Peyer's patch (tissue), 4 donors: ENCODE data around the gene EVC2. TPM values are rescaled to one million over a fixed set of nuclear protein-coding genes. Genes with fewer than 3 reads are reported as not detected.

ENCODE experiments used
- DNase-seq, 3 donors: peaks; one replicate each; pipeline ENCODE4 v3.0.0-alpha.2; 2017 to 2019
- H3K27ac ChIP-seq, 4 donors: fragments of 200-600 bp; sonication (generic); one replicate each; pipeline ENCODE4 v1.5.1; 2016 to 2019
- H3K27me3 ChIP-seq, 2 donors: fragments of 200-600 bp; sonication (generic); one replicate each; pipeline ENCODE4 v1.5.1; 2019
- H3K36me3 ChIP-seq, 3 donors: fragments of 200-600 bp; sonication (generic); one replicate each; pipeline ENCODE4 v1.5.1; 2016 to 2019
- H3K4me1 ChIP-seq, 4 donors: fragments of 200-600 bp; sonication (generic); one replicate each; pipeline ENCODE4 v1.5.1; 2016 to 2019
- H3K4me3 ChIP-seq, 4 donors: fragments of 200-600 bp; sonication (generic); 1 replicate in 3 of 4; 2 replicates in 1 of 4; pipeline ENCODE4 v1.5.1; 2016 to 2019; ENCODE audit warnings: mild to moderate bottlenecking in 1 of 4
- H3K9me3 ChIP-seq, 4 donors: fragments of 200-600 bp; sonication (generic); one replicate each; pipeline ENCODE4 v1.5.1; 2016 to 2019; ENCODE audit warnings: mild to moderate bottlenecking in 1 of 4
- CTCF ChIP-seq, 6 experiments: fragments of 450-650 bp in 4 of 6; fragments of 200-600 bp in 2 of 6; sonication (generic) in 1 of 6; IDR thresholded peaks; one replicate each; pipeline ENCODE4 v1.5.1; 2017 to 2019; ENCODE audit warnings: antibody characterized with exemption in 6 of 6, mild to moderate bottlenecking in 3 of 6, moderate library complexity in 1 of 6
- POLR2A ChIP-seq, 2 donors: fragments of 450-650 bp; IDR thresholded peaks; one replicate each; pipeline ENCODE4 v1.5.1; 2017; ENCODE audit warnings: antibody characterized with exemption in 2 of 2, mild to moderate bottlenecking in 2 of 2, moderate library complexity in 2 of 2
- total RNA-seq, 4 donors: library from RNA; depleted of rRNA; stranded (reverse); fragments of >200 nt; gene quantifications; one replicate each; pipeline ENCODE4 v1.1.0, GENCODE V29; 2016

Gene EVC2
- total RNA-seq, 4 donors from 2014 or later: 0.70 to 32.2 (median 4.1) TPM

GRCh38 chr4:5650040-5650439 lies 58.3 kb downstream of the EVC2 start:
- Histone ChIP-seq H3K36me3 (no peaks in the 10 kb centered on the region), H3K4me3 (no peak overlapping the region), H3K27me3 (no peaks in the 10 kb centered on the region), H3K27ac (no peak overlapping the region), H3K4me1 (no peaks in the 10 kb centered on the region), H3K9me3 (no peaks in the 10 kb centered on the region)
- TF ChIP-seq POLR2A (IDR thresholded peaks at IDR 0.05) (no peak), CTCF (IDR thresholded peaks at IDR 0.05) (no peak)
- no peak for DNase-seq

- Histone ChIP-seq H3K9me3 (no peaks in the 10 kb centered on the region), H3K27ac (no peak overlapping the region), H3K4me1 (no peaks in the 10 kb centered on the region), H3K27me3 (no peaks in the 10 kb centered on the region), H3K4me3 (no peak overlapping the region), H3K36me3 (no peaks in the 10 kb centered on the region)
- DNase-seq: no peak
- TF ChIP-seq POLR2A (IDR thresholded peaks at IDR 0.05) (no peak), CTCF (IDR thresholded peaks at IDR 0.05) (no peak)
Observed at GRCh38 chr4:5647351-5647750, 61.0 kb downstream of the EVC2 start.

- no peak overlapping the region for H3K27ac ChIP-seq
- no peak for DNase-seq
- H3K36me3 ChIP-seq: no peaks in the 10 kb centered on the region
- no peak overlapping the region for H3K4me3 ChIP-seq
- no peaks in the 10 kb centered on the region for H3K4me1 ChIP-seq
- H3K27me3 ChIP-seq: no peaks in the 10 kb centered on the region
- TF ChIP-seq POLR2A (IDR thresholded peaks at IDR 0.05): no peak
- no peak for TF ChIP-seq CTCF (IDR thresholded peaks at IDR 0.05)
- H3K9me3 ChIP-seq: no peaks in the 10 kb centered on the region
Observed at GRCh38 chr4:5640096-5640495, 68.3 kb downstream of the EVC2 start.

- Histone ChIP-seq H3K4me1 (no peaks in the 10 kb centered on the region), H3K27me3 (no peaks in the 10 kb centered on the region), H3K9me3 (no peaks in the 10 kb centered on the region), H3K27ac (no peak overlapping the region), H3K4me3 (no peak overlapping the region), H3K36me3 (no peaks in the 10 kb centered on the region)
- no peak for DNase-seq
- TF ChIP-seq POLR2A (IDR thresholded peaks at IDR 0.05) (no peak), CTCF (IDR thresholded peaks at IDR 0.05) (no peak)
Observed at GRCh38 chr4:5639556-5639955, 68.8 kb downstream of the EVC2 start.

- Histone ChIP-seq H3K36me3 (no peaks in the 10 kb centered on the region), H3K9me3 (no peaks in the 10 kb centered on the region), H3K27ac (no peak overlapping the region), H3K27me3 (no peaks in the 10 kb centered on the region), H3K4me1 (no peaks in the 10 kb centered on the region), H3K4me3 (no peak overlapping the region)
- TF ChIP-seq CTCF (IDR thresholded peaks at IDR 0.05): no peak
- TF ChIP-seq POLR2A (IDR thresholded peaks at IDR 0.05): no peak
- DNase-seq: no peak
Observed at GRCh38 chr4:5638976-5639375, 69.4 kb downstream of the EVC2 start.

- no peak for DNase-seq
- H3K36me3 ChIP-seq: no peaks in the 10 kb centered on the region
Observed at GRCh38 chr4:5638316-5638715, 70.0 kb downstream of the EVC2 start.

More at GRCh38 chr4:5638316-5638715, 70.0 kb downstream of the EVC2 start:
- Histone ChIP-seq H3K27ac (no peak overlapping the region), H3K4me1 (no peaks in the 10 kb centered on the region), H3K27me3 (no peaks in the 10 kb centered on the region), H3K9me3 (no peaks in the 10 kb centered on the region), H3K4me3 (no peak overlapping the region)
- TF ChIP-seq POLR2A (IDR thresholded peaks at IDR 0.05) (no peak), CTCF (IDR thresholded peaks at IDR 0.05) (no peak)
